Measurements from ENCODE around the gene CLCN6.
A peak's percentile ranks its signal among the peaks of the same experiment; 100 is the strongest.

- TF ChIP-seq CTCF (IDR thresholded peaks at IDR 0.05) (no peak), POLR2A (IDR thresholded peaks at IDR 0.05) (peak; percentile 72)
Observed at GRCh38 chr1:11790880-11791715, 14.9 kb upstream of the CLCN6 start.

Measured in prostate gland (tissue), 2 donors.